ENCODE data around the gene NUDT7. TPM values are rescaled to one million over a fixed set of nuclear protein-coding genes. Genes with fewer than 3 reads are reported as not detected.

The NUDT7 gene
- total RNA-seq, result 10 to 100 TPM; 10.3 to 16.0 (median 12.0) TPM

DNA sequence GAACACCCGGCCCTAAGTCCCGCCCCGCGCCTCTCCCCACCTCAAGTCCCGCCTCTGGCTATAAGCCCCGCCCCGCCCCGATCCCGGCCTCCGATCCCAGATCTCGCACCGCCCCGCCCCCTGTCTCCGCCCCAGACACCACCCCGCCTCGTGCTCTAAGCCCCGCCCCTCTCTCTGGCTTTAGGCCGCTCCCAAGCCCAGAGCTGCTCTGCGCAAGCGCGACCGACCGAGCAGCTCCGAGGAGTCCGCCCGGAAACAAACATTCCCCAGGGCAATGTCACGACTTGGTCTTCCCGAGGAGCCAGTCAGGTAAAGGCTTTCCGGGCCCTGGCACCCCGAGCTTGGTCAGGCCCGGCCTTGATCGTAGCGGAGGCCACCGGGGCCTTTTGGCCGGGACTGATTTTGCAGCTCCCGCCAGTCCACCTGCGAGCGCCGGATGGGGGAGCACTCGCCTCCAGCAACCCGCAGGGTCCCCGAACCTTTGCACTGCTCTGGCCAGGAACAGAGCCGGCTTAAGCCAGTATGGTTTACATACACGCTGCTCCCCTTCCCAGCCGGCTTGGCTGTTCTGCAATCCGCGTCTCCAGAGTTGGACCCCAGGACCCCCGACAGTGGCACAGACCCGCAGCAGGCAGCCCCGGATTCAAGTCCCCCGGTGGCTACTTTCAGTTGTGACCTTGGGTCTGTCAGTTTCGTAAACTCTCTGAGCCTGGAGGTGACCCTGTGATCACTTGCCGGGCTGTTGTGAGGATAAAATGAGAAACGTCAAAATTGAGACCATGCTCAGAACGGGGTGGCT is at the start of gene NUDT7:
TSS of gene NUDT7 (plus strand) at position 206 of the 799 bp plus-strand sequence. CDS start at position 275, 69 bp downstream.
- TF ChIP-seq POLR2A (IDR thresholded peaks at IDR 0.05), result no peak
- TF ChIP-seq, protein P1, sequence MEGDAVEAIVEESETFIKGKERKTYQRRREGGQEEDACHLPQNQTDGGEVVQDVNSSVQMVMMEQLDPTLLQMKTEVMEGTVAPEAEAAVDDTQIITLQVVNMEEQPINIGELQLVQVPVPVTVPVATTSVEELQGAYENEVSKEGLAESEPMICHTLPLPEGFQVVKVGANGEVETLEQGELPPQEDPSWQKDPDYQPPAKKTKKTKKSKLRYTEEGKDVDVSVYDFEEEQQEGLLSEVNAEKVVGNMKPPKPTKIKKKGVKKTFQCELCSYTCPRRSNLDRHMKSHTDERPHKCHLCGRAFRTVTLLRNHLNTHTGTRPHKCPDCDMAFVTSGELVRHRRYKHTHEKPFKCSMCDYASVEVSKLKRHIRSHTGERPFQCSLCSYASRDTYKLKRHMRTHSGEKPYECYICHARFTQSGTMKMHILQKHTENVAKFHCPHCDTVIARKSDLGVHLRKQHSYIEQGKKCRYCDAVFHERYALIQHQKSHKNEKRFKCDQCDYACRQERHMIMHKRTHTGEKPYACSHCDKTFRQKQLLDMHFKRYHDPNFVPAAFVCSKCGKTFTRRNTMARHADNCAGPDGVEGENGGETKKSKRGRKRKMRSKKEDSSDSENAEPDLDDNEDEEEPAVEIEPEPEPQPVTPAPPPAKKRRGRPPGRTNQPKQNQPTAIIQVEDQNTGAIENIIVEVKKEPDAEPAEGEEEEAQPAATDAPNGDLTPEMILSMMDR (IDR thresholded peaks at IDR 0.05), result peak in 1 of 3 donors; percentile 17
- DNase-seq (ENCODE audit: low spot score in 2 of 2), result peak; percentile 98 to 100
- peak within 1 kb of the TSS; percentile 61 for H3K4me3 ChIP-seq (ENCODE audit: low read depth, poor library complexity, severe bottlenecking)
- WGBS, 2 donors, result 0 to 1% methylated on average over 39 to 51 of the region's 55 CpGs
- intact Hi-C loops (cut with DNase I; ENCODE audit: low total_unique reads), result no loop called here

DNA sequence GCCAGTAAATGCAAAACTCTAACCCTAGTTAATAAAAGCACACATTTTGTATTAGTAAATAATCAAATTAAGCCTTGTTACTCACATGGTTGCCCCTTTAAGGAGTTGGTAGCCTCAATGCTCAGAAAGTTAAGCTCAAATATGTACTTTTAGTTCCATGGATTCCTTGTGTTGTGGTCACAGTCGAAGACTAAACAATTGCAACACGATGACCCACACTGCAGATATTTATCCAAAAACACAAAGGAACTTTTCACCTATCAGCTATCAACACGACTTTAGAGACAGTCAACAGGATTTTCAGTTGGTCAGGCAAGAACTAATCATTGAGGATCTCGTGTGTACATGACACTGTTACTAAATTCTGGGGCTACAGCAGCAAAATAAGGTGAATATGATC is 47.4 kb upstream of the NUDT7 start:
- TF ChIP-seq, protein P1 (IDR thresholded peaks at IDR 0.05), result no peak
- TF ChIP-seq POLR2A (IDR thresholded peaks at IDR 0.05), result no peak
- intact Hi-C loops (cut with DNase I; ENCODE audit: low total_unique reads), result loop anchor here (5.0 kb wide), 1 partner anchor 297 kb away; no protein-coding TSS in a partner anchor
- no peak for DNase-seq (ENCODE audit: low spot score in 2 of 2)
- 41 to 52% methylated on average over 4 of the region's 4 CpGs for WGBS, 2 donors
- H3K4me3 ChIP-seq (ENCODE audit: low read depth, poor library complexity, severe bottlenecking), result no peak overlapping the region

DNA sequence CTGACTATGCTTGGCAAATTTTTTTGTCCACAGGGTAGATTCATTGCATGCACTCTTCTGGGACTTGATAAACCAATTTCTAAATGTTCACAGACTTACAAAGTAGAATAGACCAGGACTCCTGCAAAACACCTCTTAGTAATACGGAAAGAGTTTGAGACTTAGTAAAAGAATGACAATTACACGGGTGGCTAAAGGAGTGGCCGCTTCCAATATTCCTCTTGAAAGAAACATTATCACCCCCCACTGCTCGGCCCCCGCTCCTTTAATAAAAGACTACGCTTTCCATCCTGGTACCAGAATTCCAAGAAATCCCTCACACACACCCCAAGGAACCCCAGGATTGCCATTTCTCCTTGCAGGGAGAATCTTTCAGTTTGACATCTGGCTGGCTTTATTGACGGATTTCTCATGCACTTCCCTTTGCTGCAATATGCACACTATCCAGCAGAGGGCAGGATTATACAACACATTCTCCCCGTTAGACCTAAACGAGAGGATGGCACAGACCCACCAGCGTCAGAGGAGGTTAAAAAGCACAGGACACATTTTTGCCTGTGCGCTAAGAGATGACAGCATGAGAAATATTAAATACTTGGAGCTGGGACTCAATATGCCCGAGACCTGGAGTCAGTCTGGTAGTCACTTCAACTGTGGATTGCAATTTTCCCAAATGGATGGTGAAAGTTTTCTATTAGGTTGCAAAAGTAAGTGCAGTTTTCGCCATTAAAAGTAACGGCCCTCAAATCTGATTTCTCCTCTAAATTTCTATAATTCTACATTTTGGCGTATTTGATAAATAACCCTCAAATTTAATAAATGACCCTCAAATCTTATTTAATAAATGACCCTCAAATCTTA is 46.6 kb upstream of the NUDT7 start:
- 30% methylated on average over 15 of the region's 15 CpGs for WGBS, 2 donors
- intact Hi-C loops (cut with DNase I; ENCODE audit: low total_unique reads), result loop anchor here (5.0 kb wide), 1 partner anchor 297 kb away; no protein-coding TSS in a partner anchor
- TF ChIP-seq, protein P1 (IDR thresholded peaks at IDR 0.05), result peak in 1 of 3 donors; percentile 77
- TF ChIP-seq POLR2A (IDR thresholded peaks at IDR 0.05), result no peak

DNA sequence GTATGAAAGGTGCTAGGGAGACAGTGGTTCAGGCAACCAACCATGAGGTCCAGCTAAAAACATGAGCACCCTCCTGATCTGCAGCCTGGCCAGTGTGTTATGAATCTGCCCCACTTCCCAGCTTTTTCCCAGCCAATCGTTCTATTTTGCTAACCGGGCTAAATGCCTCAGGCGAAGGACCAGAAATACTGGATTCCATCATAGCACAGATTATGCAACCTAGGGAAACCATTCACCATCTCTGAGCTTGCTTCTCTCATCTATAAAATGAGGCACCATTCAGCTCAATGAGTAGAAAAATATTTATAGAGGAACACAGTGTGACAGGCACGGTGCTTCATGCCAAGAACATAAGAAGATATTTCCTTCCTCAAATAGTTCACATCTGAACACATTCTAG is 45.2 kb upstream of the NUDT7 start:
- 26 to 33% methylated on average over 4 of the region's 4 CpGs for WGBS, 2 donors
- TF ChIP-seq, protein P1 (IDR thresholded peaks at IDR 0.05), result no peak
- no peak for TF ChIP-seq POLR2A (IDR thresholded peaks at IDR 0.05)
- no peak overlapping the region for H3K4me3 ChIP-seq (ENCODE audit: low read depth, poor library complexity, severe bottlenecking)
- no peak for DNase-seq (ENCODE audit: low spot score in 2 of 2)
- intact Hi-C loops (cut with DNase I; ENCODE audit: low total_unique reads), result loop anchor here (5.0 kb wide), 1 partner anchor 295 kb away; no protein-coding TSS in a partner anchor

More for the DNA sequence above, 46.6 kb upstream of the NUDT7 start:
- peak; percentile 69 to 89 for DNase-seq (ENCODE audit: low spot score in 2 of 2)
- no peak overlapping the region for H3K4me3 ChIP-seq (ENCODE audit: low read depth, poor library complexity, severe bottlenecking)

DNA sequence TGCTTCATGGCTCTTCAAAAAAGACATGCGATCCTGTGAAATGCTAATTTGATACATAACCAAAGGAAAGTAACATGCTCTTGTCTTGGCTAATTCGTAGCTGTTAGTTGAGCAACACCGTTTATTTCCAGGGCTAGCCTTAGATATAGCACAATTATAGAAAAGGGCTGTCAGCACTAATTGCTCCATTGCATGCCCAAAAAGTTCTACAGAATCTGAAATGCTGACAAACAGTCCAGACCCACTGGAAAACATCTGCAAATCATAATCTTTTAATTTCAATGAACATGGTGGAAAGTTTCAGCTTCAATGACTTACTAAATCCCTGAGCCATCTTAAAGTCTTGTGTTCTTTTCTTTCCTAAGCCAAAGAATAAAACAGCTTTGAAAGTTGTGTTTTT is 42.9 kb upstream of the NUDT7 start:
- intact Hi-C loops (cut with DNase I; ENCODE audit: low total_unique reads), result loop anchor here (5.0 kb wide), 1 partner anchor 293 kb away; no protein-coding TSS in a partner anchor
- 47 to 71% methylated on average over 3 of the region's 3 CpGs for WGBS, 2 donors
- no peak for DNase-seq (ENCODE audit: low spot score in 2 of 2)
- no peak overlapping the region for H3K4me3 ChIP-seq (ENCODE audit: low read depth, poor library complexity, severe bottlenecking)
- TF ChIP-seq, protein P1 (IDR thresholded peaks at IDR 0.05), result no peak
- no peak for TF ChIP-seq POLR2A (IDR thresholded peaks at IDR 0.05)

Measured in lower leg skin (tissue), 4 donors.